Nephron progenitor cell (in vitro differentiated cells): Measurements from ENCODE around the gene CD84.

Experiments
- DNase-seq: peaks from one replicate; pipeline ENCODE4 v3.0.0; 2021
- H3K27ac Mint-ChIP-seq: 2 replicates; pipeline ENCODE4 v1.8.0; 2021; ENCODE audit warnings: mild to moderate bottlenecking, moderate library complexity, mixed read lengths
- H3K27me3 Mint-ChIP-seq: 2 replicates; pipeline ENCODE4 v1.8.0; 2021; ENCODE audit warnings: mild to moderate bottlenecking, low read depth, mixed read lengths; ENCODE audit not compliant: poor library complexity
- H3K36me3 Mint-ChIP-seq: 2 replicates; pipeline ENCODE4 v1.8.0; 2021; ENCODE audit warnings: low read depth, mixed read lengths
- H3K4me1 Mint-ChIP-seq: 2 replicates; pipeline ENCODE4 v1.8.0; 2021; ENCODE audit warnings: mixed read lengths
- H3K4me3 Mint-ChIP-seq: 2 replicates; pipeline ENCODE4 v1.8.0; 2021; ENCODE audit warnings: mild to moderate bottlenecking, moderate library complexity, mixed read lengths
- H3K9me3 Mint-ChIP-seq: 2 replicates; pipeline ENCODE4 v1.8.0; 2021; ENCODE audit warnings: mild to moderate bottlenecking, moderate library complexity, mixed read lengths
- TF ChIP-seq, protein P1 (sequence below): fragments of 200-600 bp; sonication (generic); IDR thresholded peaks from 2 replicates; pipeline ENCODE4 v1.5.0; 2021; ENCODE audit warnings: antibody characterized with exemption

The CD84 gene

DNA sequence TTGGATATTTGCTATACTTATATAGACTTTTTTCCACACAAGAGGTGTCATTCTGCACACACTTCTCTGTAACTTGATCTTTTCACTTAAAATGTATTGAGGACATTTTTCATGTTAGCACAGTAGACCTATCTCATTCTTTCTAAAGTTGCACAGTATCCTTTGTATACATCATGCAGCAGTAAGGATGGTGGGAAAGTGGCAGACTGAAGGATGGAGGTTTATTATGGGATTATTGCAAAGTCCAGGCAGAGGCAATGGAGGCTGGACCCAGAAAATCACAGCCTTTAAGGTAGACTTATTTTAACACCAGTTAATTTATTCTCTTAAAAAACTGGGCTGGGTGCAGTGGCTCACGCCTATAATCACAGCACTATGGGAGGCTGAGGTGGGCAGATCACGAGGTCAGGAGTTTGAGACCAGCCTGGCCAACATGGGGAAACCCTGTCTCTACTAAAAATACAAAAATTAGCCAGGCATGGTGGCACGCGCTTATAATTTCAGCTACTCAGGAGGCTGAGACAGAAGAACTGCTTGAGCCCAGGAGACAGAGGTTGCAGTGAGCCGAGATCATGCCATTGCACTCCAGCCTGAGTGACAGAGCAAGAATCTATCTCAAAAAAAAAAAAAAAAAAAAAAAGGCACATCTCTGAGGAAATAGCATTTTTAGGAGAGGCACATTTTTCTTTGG is 41.8 kb upstream of the CD84 start:
- no peaks in the 10 kb centered on the region for H3K4me1 Mint-ChIP-seq
- H3K27ac Mint-ChIP-seq, result no peak overlapping the region
- H3K4me3 Mint-ChIP-seq, result no peak overlapping the region
- peaks cover 4% of the 10 kb centered on the region for H3K9me3 Mint-ChIP-seq
- TF ChIP-seq, protein P1, sequence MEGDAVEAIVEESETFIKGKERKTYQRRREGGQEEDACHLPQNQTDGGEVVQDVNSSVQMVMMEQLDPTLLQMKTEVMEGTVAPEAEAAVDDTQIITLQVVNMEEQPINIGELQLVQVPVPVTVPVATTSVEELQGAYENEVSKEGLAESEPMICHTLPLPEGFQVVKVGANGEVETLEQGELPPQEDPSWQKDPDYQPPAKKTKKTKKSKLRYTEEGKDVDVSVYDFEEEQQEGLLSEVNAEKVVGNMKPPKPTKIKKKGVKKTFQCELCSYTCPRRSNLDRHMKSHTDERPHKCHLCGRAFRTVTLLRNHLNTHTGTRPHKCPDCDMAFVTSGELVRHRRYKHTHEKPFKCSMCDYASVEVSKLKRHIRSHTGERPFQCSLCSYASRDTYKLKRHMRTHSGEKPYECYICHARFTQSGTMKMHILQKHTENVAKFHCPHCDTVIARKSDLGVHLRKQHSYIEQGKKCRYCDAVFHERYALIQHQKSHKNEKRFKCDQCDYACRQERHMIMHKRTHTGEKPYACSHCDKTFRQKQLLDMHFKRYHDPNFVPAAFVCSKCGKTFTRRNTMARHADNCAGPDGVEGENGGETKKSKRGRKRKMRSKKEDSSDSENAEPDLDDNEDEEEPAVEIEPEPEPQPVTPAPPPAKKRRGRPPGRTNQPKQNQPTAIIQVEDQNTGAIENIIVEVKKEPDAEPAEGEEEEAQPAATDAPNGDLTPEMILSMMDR, result no peak
- no peaks in the 10 kb centered on the region for H3K27me3 Mint-ChIP-seq
- DNase-seq, result no peak
- no peaks in the 10 kb centered on the region for H3K36me3 Mint-ChIP-seq

- Mint-ChIP-seq H3K9me3 (peaks cover 4% of the 10 kb centered on the region), H3K36me3 (no peaks in the 10 kb centered on the region), H3K4me1 (no peaks in the 10 kb centered on the region), H3K27ac (no peak overlapping the region), H3K4me3 (no peak overlapping the region), H3K27me3 (no peaks in the 10 kb centered on the region)
- DNase-seq, result no peak
- TF ChIP-seq, protein P1, result no peak
These were observed 40.5 kb upstream of the CD84 start for GRCh38 chr1:160619742-160620277.

DNA sequence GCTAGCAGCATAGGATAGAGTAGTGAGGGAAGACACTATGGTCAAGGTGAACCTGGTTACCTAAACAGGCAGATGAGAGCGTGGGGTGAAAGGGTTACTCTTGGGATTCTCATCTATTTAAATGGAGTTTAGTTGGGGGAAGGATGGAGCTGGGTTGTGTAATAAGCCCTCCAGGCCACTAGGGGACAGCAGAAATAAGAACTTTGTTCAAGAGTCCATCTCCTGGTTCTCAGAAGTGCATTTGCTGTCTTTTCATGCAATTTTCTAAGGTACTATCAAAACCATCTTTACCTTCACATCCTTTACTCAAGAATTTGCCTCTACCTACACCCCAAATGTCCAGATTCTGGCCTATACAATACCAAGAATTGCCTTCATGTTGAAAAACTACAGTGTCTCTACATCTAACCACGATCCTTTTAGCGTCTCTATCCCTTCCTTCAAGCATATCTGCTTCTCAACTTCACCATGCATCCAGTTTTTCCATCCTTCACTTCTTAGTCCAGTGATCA is 39.5 kb upstream of the CD84 start:
- TF ChIP-seq, protein P1, result peak; percentile 31
- H3K27me3 Mint-ChIP-seq, result peaks cover 3% of the 10 kb centered on the region
- H3K4me3 Mint-ChIP-seq, result no peak overlapping the region
- no peaks in the 10 kb centered on the region for H3K36me3 Mint-ChIP-seq
- no peak for DNase-seq
- no peak overlapping the region for H3K27ac Mint-ChIP-seq
- H3K4me1 Mint-ChIP-seq, result no peaks in the 10 kb centered on the region
- peaks cover 4% of the 10 kb centered on the region for H3K9me3 Mint-ChIP-seq

GRCh38 chr1:160618327-160618726 is 39.0 kb upstream of the CD84 start:
- Mint-ChIP-seq H3K36me3 (no peaks in the 10 kb centered on the region), H3K9me3 (peaks cover 4% of the 10 kb centered on the region), H3K27me3 (peaks cover 3% of the 10 kb centered on the region), H3K27ac (no peak overlapping the region), H3K4me1 (no peaks in the 10 kb centered on the region), H3K4me3 (no peak overlapping the region)
- TF ChIP-seq, protein P1, result no peak
- DNase-seq, result no peak

DNA sequence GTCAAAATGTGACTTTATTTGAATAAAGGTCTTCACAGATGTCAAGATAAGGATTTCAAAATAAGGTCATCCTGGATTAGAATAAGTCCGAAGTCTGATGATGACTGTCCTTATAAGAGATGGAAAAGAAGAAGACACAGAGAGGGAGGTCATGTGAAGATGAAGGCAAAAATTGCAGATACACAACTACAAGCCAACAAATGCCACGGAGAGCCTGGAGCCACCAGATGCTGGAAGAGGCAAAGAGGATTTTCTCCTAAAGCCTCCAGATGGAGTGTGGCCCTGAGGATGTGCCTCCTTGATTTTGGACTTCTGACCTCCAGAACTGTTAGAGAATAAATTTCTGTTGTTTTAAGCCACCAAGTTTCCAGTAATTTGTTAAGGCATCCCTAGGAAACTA is 36.4 kb upstream of the CD84 start:
- Mint-ChIP-seq H3K4me1 (peaks cover 5% of the 10 kb centered on the region), H3K36me3 (no peaks in the 10 kb centered on the region), H3K4me3 (no peak overlapping the region), H3K9me3 (peaks cover 4% of the 10 kb centered on the region), H3K27me3 (peaks cover 7% of the 10 kb centered on the region), H3K27ac (no peak overlapping the region)
- DNase-seq, result no peak
- TF ChIP-seq, protein P1, result no peak

- Mint-ChIP-seq H3K4me3 (no peak overlapping the region), H3K4me1 (peaks cover 5% of the 10 kb centered on the region), H3K27me3 (peaks cover 7% of the 10 kb centered on the region), H3K27ac (no peak overlapping the region), H3K36me3 (no peaks in the 10 kb centered on the region), H3K9me3 (peaks cover 4% of the 10 kb centered on the region)
- TF ChIP-seq, protein P1, result no peak
- DNase-seq, result no peak
These were observed 35.1 kb upstream of the CD84 start for GRCh38 chr1:160614410-160614809.
